T-helper 2 cell treated with Interferon-gamma antibody and Interleukin-4, amounts not matched to agents 5 μg/mL and 100 μg/mL, for 36 hours (primary cell): ENCODE measurements around the gene ORMDL1.
A peak's percentile ranks its signal among the peaks of the same experiment; 100 is the strongest.

Experiments used
- DNase-seq: peaks from one replicate; pipeline ENCODE4 v3.0.0; 2021; ENCODE audit warnings: low spot score
- H3K27ac Mint-ChIP-seq: one replicate; pipeline ENCODE4 v1.8.0; 2021; ENCODE audit warnings: mild to moderate bottlenecking, mixed read lengths
- H3K27me3 Mint-ChIP-seq: one replicate; pipeline ENCODE4 v1.8.0; 2021; ENCODE audit warnings: low read depth, mixed read lengths
- H3K36me3 Mint-ChIP-seq: one replicate; pipeline ENCODE4 v1.8.0; 2021; ENCODE audit warnings: low read depth, mixed read lengths
- H3K4me1 Mint-ChIP-seq: one replicate; pipeline ENCODE4 v1.8.0; 2021; ENCODE audit warnings: low read depth, mixed read lengths
- H3K4me3 Mint-ChIP-seq: one replicate; pipeline ENCODE4 v1.8.0; 2022; ENCODE audit warnings: mild to moderate bottlenecking, moderate library complexity, mixed read lengths
- H3K9me3 Mint-ChIP-seq: one replicate; pipeline ENCODE4 v1.8.0; 2021; ENCODE audit warnings: mixed read lengths

The ORMDL1 gene

GRCh38 chr2:189783927-189784867 lies at the start of gene ORMDL1, which contains the start of gene PMS1:
ORMDL1 (minus strand) TSS chr2:189784339; CDS start chr2:189782595, 1,744 bp downstream.
PMS1 (plus strand) TSS chr2:189784450; CDS start chr2:189791810, 7,360 bp downstream.
- Mint-ChIP-seq H3K27me3 (no peaks in the 10 kb centered on the region), H3K9me3 (no peaks in the 10 kb centered on the region), H3K4me3 (peak within 1 kb of the TSS; percentile 81), H3K36me3 (peaks cover 40% of the 10 kb centered on the region), H3K27ac (peak within 1 kb of the TSS; percentile 87), H3K4me1 (peaks cover 46% of the 10 kb centered on the region)
- DNase-seq, result peak; percentile 96

- Mint-ChIP-seq H3K36me3 (peaks cover 9% of the 10 kb centered on the region), H3K4me3 (no peak overlapping the region), H3K27ac (no peak overlapping the region)
Observed at GRCh38 chr2:189830510-189830909, 46.4 kb upstream of the ORMDL1 start.

GRCh38 chr2:189829102-189829833 lies 45.1 kb upstream of the ORMDL1 start:
- H3K4me1 Mint-ChIP-seq, result peaks cover 1% of the 10 kb centered on the region
- no peak overlapping the region for H3K27ac Mint-ChIP-seq
- no peak for DNase-seq
- H3K9me3 Mint-ChIP-seq, result no peaks in the 10 kb centered on the region
- H3K4me3 Mint-ChIP-seq, result no peak overlapping the region
- H3K27me3 Mint-ChIP-seq, result no peaks in the 10 kb centered on the region
- H3K36me3 Mint-ChIP-seq, result peaks cover 9% of the 10 kb centered on the region

More at GRCh38 chr2:189830510-189830909, 46.4 kb upstream of the ORMDL1 start:
- Mint-ChIP-seq H3K9me3 (no peaks in the 10 kb centered on the region), H3K27me3 (no peaks in the 10 kb centered on the region), H3K4me1 (peaks cover 1% of the 10 kb centered on the region)
- DNase-seq, result no peak

- Mint-ChIP-seq H3K4me3 (no peak overlapping the region), H3K36me3 (peaks cover 9% of the 10 kb centered on the region), H3K4me1 (peaks cover 1% of the 10 kb centered on the region), H3K27me3 (no peaks in the 10 kb centered on the region), H3K9me3 (no peaks in the 10 kb centered on the region), H3K27ac (no peak overlapping the region)
- no peak for DNase-seq
Observed at GRCh38 chr2:189826039-189826438, 41.9 kb upstream of the ORMDL1 start.

- H3K27me3 Mint-ChIP-seq, result no peaks in the 10 kb centered on the region
- no peak for DNase-seq
- no peak overlapping the region for H3K4me3 Mint-ChIP-seq
- H3K9me3 Mint-ChIP-seq, result no peaks in the 10 kb centered on the region
- H3K4me1 Mint-ChIP-seq, result no peaks in the 10 kb centered on the region
- peaks cover 16% of the 10 kb centered on the region for H3K36me3 Mint-ChIP-seq
- no peak overlapping the region for H3K27ac Mint-ChIP-seq
Observed at GRCh38 chr2:189824694-189825396, 40.7 kb upstream of the ORMDL1 start.

GRCh38 chr2:189821953-189822748 lies 38.0 kb upstream of the ORMDL1 start:
- peaks cover 14% of the 10 kb centered on the region for H3K4me1 Mint-ChIP-seq
- DNase-seq, result no peak
- peaks cover 11% of the 10 kb centered on the region for H3K9me3 Mint-ChIP-seq
- H3K27ac Mint-ChIP-seq, result no peak overlapping the region
- H3K36me3 Mint-ChIP-seq, result peaks cover 29% of the 10 kb centered on the region
- no peak overlapping the region for H3K4me3 Mint-ChIP-seq
- H3K27me3 Mint-ChIP-seq, result no peaks in the 10 kb centered on the region

- no peaks in the 10 kb centered on the region for H3K27me3 Mint-ChIP-seq
- peaks cover 33% of the 10 kb centered on the region for H3K36me3 Mint-ChIP-seq
- DNase-seq, result no peak
- H3K27ac Mint-ChIP-seq, result no peak overlapping the region
- peaks cover 14% of the 10 kb centered on the region for H3K4me1 Mint-ChIP-seq
- H3K4me3 Mint-ChIP-seq, result no peak overlapping the region
- H3K9me3 Mint-ChIP-seq, result peaks cover 11% of the 10 kb centered on the region
Observed at GRCh38 chr2:189819297-189819704, 35.2 kb upstream of the ORMDL1 start.

- peaks cover 14% of the 10 kb centered on the region for H3K4me1 Mint-ChIP-seq
- H3K36me3 Mint-ChIP-seq, result peaks cover 41% of the 10 kb centered on the region
- no peaks in the 10 kb centered on the region for H3K27me3 Mint-ChIP-seq
- no peak overlapping the region for H3K4me3 Mint-ChIP-seq
- no peak overlapping the region for H3K27ac Mint-ChIP-seq
- H3K9me3 Mint-ChIP-seq, result peaks cover 11% of the 10 kb centered on the region
- no peak for DNase-seq
Observed at GRCh38 chr2:189818249-189819038, 34.3 kb upstream of the ORMDL1 start.

- peaks cover 2% of the 10 kb centered on the region for H3K4me1 Mint-ChIP-seq
- peaks cover 12% of the 10 kb centered on the region for H3K36me3 Mint-ChIP-seq
- H3K27me3 Mint-ChIP-seq, result no peaks in the 10 kb centered on the region
- no peaks in the 10 kb centered on the region for H3K9me3 Mint-ChIP-seq
- DNase-seq, result no peak
- H3K4me3 Mint-ChIP-seq, result no peak overlapping the region
- H3K27ac Mint-ChIP-seq, result no peak overlapping the region
Observed at GRCh38 chr2:189803431-189803830, 19.3 kb upstream of the ORMDL1 start.

GRCh38 chr2:189802396-189802912 lies 18.3 kb upstream of the ORMDL1 start:
- no peak for DNase-seq
- Mint-ChIP-seq H3K27me3 (no peaks in the 10 kb centered on the region), H3K27ac (no peak overlapping the region), H3K9me3 (no peaks in the 10 kb centered on the region), H3K36me3 (peaks cover 16% of the 10 kb centered on the region), H3K4me3 (no peak overlapping the region), H3K4me1 (peaks cover 2% of the 10 kb centered on the region)

GRCh38 chr2:189799531-189799930 lies 15.4 kb upstream of the ORMDL1 start:
- peaks cover 22% of the 10 kb centered on the region for H3K36me3 Mint-ChIP-seq
- no peak overlapping the region for H3K4me3 Mint-ChIP-seq
- no peak for DNase-seq
- H3K9me3 Mint-ChIP-seq, result no peaks in the 10 kb centered on the region
- no peak overlapping the region for H3K27ac Mint-ChIP-seq
- no peaks in the 10 kb centered on the region for H3K27me3 Mint-ChIP-seq
- H3K4me1 Mint-ChIP-seq, result peaks cover 2% of the 10 kb centered on the region

- H3K36me3 Mint-ChIP-seq, result peaks cover 23% of the 10 kb centered on the region
- H3K4me3 Mint-ChIP-seq, result no peak overlapping the region
- no peak overlapping the region for H3K27ac Mint-ChIP-seq
- no peaks in the 10 kb centered on the region for H3K27me3 Mint-ChIP-seq
- no peak for DNase-seq
- peaks cover 2% of the 10 kb centered on the region for H3K4me1 Mint-ChIP-seq
- H3K9me3 Mint-ChIP-seq, result no peaks in the 10 kb centered on the region
Observed at GRCh38 chr2:189799030-189799331, 14.8 kb upstream of the ORMDL1 start.
